Colonic mucosa (tissue), 4 donors: ENCODE results near the gene MANF. TPM values are rescaled to one million over a fixed set of nuclear protein-coding genes. Genes with fewer than 3 reads are reported as not detected.

Experiments used
- DNase-seq: peaks from one replicate; pipeline ENCODE4 v3.0.0-alpha.2; 2020
- H3K27ac ChIP-seq: fragments of 200-600 bp; one replicate; pipeline ENCODE4 v1.8.0; 2021
- H3K27me3 ChIP-seq: fragments of 200-600 bp; one replicate; pipeline ENCODE4 v1.8.0; 2021
- H3K36me3 ChIP-seq: fragments of 200-600 bp; one replicate; pipeline ENCODE4 v1.8.0; 2021
- H3K4me1 ChIP-seq: fragments of 200-600 bp; one replicate; pipeline ENCODE4 v1.8.0; 2021; ENCODE audit warnings: mild to moderate bottlenecking
- H3K4me3 ChIP-seq: fragments of 200-600 bp; one replicate; pipeline ENCODE4 v1.8.0; 2021
- H3K9ac ChIP-seq, 2 donors: one replicate each; pipeline ENCODE4 v1.7.0; 2013; ENCODE audit warnings: control low read depth in 2 of 2, low read depth in 2 of 2, low read length in 2 of 2
- H3K9me3 ChIP-seq: fragments of 200-600 bp; one replicate; pipeline ENCODE4 v1.8.0; 2021
- intact Hi-C: fragments of 100-400 bp; cut with DNase I; formaldehyde crosslinking; loops from one replicate; pipeline ENCODE4 v1.14.1; 2022
- total RNA-seq, 2 donors: library from RNA; stranded (reverse); fragmentation: NEBNext Ultra II Directional in 1 of 2; extraction: Animal tissue kit (Norgen Biotek cat#: 25700) in 1 of 2; gene quantifications; one replicate each; pipeline ENCODE4 v1.2.1, GENCODE V29; 2021
- TF ChIP-seq, protein P1 (sequence below): fragments of 200-600 bp; IDR thresholded peaks from one replicate; pipeline ENCODE4 v1.8.0; 2022; ENCODE audit warnings: antibody characterized with exemption, mild to moderate bottlenecking
- donor health status: healthy.
- donor health status: DM: no; HTN: no; CAD: no.
- donor health status: DM: no; HTN: no; CAD: no.

Gene MANF
- total RNA-seq, 2 donors from 2014 or later = 100 to 178 TPM

DNA sequence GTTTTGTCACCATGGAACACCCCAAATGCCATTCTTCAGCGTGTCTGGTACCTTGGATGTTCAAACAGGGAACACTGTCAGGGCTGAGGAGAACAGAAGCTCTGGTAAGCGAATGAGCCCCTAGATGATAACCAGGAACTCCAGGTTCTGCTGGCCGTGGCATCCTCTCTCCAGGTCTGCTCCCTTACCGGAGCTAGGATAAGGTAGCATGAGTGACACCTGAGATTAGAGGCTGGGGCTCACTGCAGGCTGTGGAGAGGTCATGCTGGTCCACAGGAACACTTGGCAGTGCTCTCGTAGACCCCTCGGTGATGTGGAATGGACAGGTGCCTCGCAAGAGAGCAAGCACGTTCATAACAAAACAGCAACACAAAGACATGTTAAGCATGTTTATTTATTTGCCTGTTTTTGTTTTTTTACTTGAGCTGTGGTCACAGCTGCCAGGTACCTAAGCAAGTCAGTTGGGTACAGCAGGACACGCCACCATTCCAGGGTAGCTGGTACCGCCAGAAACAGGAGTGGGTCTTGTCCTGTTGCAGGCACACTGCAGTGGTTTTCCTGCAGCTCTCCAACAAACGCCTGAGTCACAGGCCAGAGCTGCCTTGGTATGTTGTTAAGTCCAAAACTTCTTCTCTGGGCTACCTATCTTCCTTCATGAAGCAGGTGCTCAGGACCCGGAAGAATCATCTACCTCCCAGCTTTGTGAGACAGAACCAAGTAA is 10.6 kb downstream of the MANF start:
- H3K27ac ChIP-seq = no peak overlapping the region
- H3K9me3 ChIP-seq = no peaks in the 10 kb centered on the region
- TF ChIP-seq, protein P1, sequence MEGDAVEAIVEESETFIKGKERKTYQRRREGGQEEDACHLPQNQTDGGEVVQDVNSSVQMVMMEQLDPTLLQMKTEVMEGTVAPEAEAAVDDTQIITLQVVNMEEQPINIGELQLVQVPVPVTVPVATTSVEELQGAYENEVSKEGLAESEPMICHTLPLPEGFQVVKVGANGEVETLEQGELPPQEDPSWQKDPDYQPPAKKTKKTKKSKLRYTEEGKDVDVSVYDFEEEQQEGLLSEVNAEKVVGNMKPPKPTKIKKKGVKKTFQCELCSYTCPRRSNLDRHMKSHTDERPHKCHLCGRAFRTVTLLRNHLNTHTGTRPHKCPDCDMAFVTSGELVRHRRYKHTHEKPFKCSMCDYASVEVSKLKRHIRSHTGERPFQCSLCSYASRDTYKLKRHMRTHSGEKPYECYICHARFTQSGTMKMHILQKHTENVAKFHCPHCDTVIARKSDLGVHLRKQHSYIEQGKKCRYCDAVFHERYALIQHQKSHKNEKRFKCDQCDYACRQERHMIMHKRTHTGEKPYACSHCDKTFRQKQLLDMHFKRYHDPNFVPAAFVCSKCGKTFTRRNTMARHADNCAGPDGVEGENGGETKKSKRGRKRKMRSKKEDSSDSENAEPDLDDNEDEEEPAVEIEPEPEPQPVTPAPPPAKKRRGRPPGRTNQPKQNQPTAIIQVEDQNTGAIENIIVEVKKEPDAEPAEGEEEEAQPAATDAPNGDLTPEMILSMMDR = no peak
- no peak overlapping the region for H3K4me3 ChIP-seq
- H3K27me3 ChIP-seq = no peaks in the 10 kb centered on the region
- DNase-seq = no peak
- H3K4me1 ChIP-seq = peaks cover 14% of the 10 kb centered on the region
- no peak overlapping the region for H3K9ac ChIP-seq
- no peaks in the 10 kb centered on the region for H3K36me3 ChIP-seq
- intact Hi-C loops = loop anchor here (10.0 kb wide), 1 partner anchor 279 kb away; the partner anchor contains the start of gene TEX264

DNA sequence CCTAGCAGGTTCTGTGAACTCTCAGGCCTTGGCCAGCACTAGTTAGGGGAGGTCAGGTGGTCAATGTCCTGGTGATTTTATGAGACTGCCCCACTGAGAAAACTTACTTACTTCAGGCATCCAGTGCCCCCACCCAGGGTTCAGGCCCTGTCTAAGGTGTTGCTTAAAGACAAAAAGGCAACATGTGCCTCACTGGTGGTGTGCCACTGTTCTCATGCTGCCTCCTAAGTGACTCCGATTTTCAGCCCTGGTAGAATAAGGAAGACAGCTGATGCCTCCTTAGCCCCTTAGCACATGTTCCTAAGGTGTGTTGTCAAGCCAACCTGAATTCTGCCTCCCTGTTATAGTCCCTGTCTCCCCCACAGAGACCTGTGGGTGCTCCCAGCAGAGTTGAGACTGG is 11.3 kb downstream of the MANF start:
- no peak overlapping the region for H3K9ac ChIP-seq
- no peak overlapping the region for H3K27ac ChIP-seq
- H3K4me1 ChIP-seq = peaks cover 11% of the 10 kb centered on the region
- no peak overlapping the region for H3K4me3 ChIP-seq
- intact Hi-C loops = loop anchor here (10.0 kb wide), 1 partner anchor 278 kb away; the partner anchor contains the start of gene TEX264
- TF ChIP-seq, protein P1 = no peak
- H3K36me3 ChIP-seq = no peaks in the 10 kb centered on the region
- no peaks in the 10 kb centered on the region for H3K27me3 ChIP-seq
- no peak for DNase-seq
- no peaks in the 10 kb centered on the region for H3K9me3 ChIP-seq

DNA sequence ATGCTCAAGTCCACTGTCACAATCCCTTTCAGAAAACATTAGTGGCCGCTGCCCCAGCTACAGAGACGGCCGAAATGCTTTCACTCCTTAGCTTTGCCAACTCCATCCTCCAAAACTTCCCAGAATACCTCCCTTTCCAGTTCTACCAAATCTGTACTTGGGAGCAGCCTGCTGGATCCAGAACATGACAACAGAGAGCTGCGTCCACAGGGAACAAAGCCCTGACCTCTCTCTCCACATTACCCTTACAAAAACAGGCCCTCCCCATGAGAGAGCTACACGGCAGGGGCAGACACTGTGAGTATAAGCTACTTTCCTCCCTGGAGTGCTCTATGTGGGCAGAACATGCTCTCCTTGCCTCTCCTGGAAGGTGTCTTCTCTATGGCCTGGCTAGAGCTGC is 12.3 kb downstream of the MANF start:
- no peak for DNase-seq
- H3K4me1 ChIP-seq = peaks cover 7% of the 10 kb centered on the region
- no peaks in the 10 kb centered on the region for H3K9me3 ChIP-seq
- H3K9ac ChIP-seq = no peak overlapping the region
- H3K4me3 ChIP-seq = no peak overlapping the region
- intact Hi-C loops = loop anchor here (10.0 kb wide), 1 partner anchor 277 kb away; the partner anchor contains the start of gene TEX264
- no peaks in the 10 kb centered on the region for H3K27me3 ChIP-seq
- H3K36me3 ChIP-seq = no peaks in the 10 kb centered on the region
- TF ChIP-seq, protein P1 = no peak
- H3K27ac ChIP-seq = no peak overlapping the region

DNA sequence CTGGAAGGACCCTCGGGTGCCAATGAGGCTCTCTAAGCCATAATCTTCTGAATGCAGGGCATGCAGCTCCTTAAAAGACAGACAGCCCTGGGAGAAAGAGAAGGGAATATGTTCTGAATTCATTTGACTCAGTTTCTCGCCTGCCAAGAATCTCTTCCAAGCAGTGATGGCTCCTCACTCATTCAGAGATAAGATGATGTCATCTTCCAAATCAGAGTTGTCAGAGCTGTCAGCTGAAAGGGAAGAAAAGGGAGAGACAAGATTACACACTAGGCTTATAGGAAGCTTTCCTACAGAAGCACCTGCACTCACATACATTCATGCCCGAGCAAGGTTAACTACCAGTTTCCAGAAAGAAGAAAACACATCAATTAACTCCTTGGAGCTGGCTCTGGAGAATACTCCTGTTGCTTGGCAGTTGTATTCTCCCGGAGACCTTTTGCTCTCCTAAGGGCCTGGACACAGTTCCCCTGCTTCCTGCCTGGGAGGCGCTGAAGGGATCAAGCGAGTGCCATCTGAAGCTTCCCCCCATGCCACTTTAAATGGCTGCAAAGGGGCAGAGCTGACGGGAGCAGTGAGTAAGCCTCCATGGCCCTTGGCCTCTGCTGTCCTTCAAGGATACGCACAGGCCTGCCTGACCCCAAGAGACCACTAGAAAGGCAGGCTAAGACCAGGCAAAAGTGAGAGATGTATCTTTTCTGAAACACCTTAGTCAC is 13.7 kb downstream of the MANF start:
- H3K27ac ChIP-seq = no peak overlapping the region
- no peaks in the 10 kb centered on the region for H3K27me3 ChIP-seq
- no peak overlapping the region for H3K4me3 ChIP-seq
- no peaks in the 10 kb centered on the region for H3K9me3 ChIP-seq
- TF ChIP-seq, protein P1 = no peak
- no peaks in the 10 kb centered on the region for H3K36me3 ChIP-seq
- H3K9ac ChIP-seq = no peak overlapping the region
- no peak for DNase-seq
- intact Hi-C loops = loop anchor here (10.0 kb wide), 1 partner anchor 276 kb away; the partner anchor contains the start of gene TEX264
- H3K4me1 ChIP-seq = peaks cover 2% of the 10 kb centered on the region

DNA sequence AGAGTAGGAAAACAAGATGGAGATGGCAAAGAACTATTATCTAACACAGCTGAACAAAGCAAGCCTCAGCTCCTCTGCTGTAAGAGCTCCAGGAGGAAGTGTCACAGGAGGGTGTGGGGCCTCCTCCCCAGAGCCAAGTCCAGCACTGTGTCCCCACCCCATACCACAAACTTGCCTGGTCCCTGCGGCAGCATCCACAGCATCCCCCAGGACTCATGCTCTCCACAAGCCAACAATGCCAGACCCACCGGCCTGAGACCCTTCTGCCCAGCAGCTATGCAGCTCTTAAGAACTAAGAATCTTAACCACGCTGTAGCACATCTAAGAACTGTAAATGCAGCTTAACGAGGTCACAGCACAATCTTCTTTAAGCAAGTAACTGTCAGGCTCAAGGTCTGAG is 15.1 kb downstream of the MANF start:
- H3K36me3 ChIP-seq = no peaks in the 10 kb centered on the region
- H3K4me1 ChIP-seq = no peaks in the 10 kb centered on the region
- no peaks in the 10 kb centered on the region for H3K9me3 ChIP-seq
- no peaks in the 10 kb centered on the region for H3K27me3 ChIP-seq
- H3K9ac ChIP-seq = no peak overlapping the region
- TF ChIP-seq, protein P1 = no peak
- H3K4me3 ChIP-seq = no peak overlapping the region
- intact Hi-C loops = loop anchor here (10.0 kb wide), 1 partner anchor 85 kb away; no protein-coding TSS in a partner anchor
- no peak for DNase-seq
- no peak overlapping the region for H3K27ac ChIP-seq
